NCI-H146 treated with DMSO at 0.1 percent for 48 hours (cell line): ENCODE data around the gene PEX12.
"Not testable (repeated sequence)": the region's sequence is repeated elsewhere in the genome, so short reads cannot be mapped to it uniquely, and the experiment has no call there.

Experiments used
- DNase-seq: peaks from one replicate; lab custom pipeline; 2025; ENCODE audit not compliant: unreplicated experiment; lab: John Stamatoyannopoulos, UW

The PEX12 gene

GRCh38 chr17:35537601-35538141, 40.7 kb downstream of the PEX12 start, which contains the start of gene SLFN12L:
Gene SLFN12L (minus strand): TSS chr17:35537678. CDS start chr17:35522364, 15,314 bp downstream.
- no peak for DNase-seq

- no peak for DNase-seq
Measured at GRCh38 chr17:35536664-35537171, 41.7 kb downstream of the PEX12 start.

GRCh38 chr17:35535406-35535805, 43.0 kb downstream of the PEX12 start:
- DNase-seq = not testable (repeated sequence)

- no peak for DNase-seq
Measured at GRCh38 chr17:35534576-35535093, 43.7 kb downstream of the PEX12 start.

GRCh38 chr17:35531160-35531559, 47.2 kb downstream of the PEX12 start:
- no peak for DNase-seq

- DNase-seq = no peak
Measured at GRCh38 chr17:35529866-35530265, 48.5 kb downstream of the PEX12 start.

- DNase-seq = not testable (repeated sequence)
Measured at GRCh38 chr17:35529326-35529725, 49.0 kb downstream of the PEX12 start.
